OCI-M1 (cell line): Measurements from ENCODE around the gene UBE2A.

ENCODE experiments used
- DNase-seq: peaks from one replicate; lab custom pipeline; 2025; lab: John Stamatoyannopoulos, UW

The UBE2A gene

GRCh38 chrX:119574394-119575266 is at the start of gene UBE2A:
TSS of gene UBE2A (plus strand) at chrX:119574563. CDS start at chrX:119574712, 149 bp downstream.
- peak; percentile 92 for DNase-seq

- DNase-seq, result no peak
Observed at GRCh38 chrX:119529345-119530276, 44.8 kb upstream of the UBE2A start.

- DNase-seq, result no peak
Observed at GRCh38 chrX:119537487-119537886, 36.9 kb upstream of the UBE2A start.

DNA sequence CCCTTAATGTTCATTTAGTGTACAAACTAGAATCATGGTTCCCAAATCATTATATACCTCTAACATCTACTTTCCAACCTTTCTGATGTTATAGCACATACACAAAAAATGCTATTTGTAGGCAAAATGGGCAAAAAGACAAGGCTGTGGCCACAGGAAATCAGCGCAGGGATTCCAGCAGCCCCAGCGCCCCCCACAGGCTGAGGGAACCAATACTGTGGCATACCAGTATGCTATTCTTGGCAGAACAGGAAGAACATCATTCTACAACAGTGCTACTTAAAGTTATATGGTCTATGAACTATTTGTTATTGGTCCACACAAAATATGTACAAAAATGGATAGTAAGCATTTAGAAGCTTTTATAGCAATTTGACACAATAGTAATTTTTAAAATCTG is 34.5 kb upstream of the UBE2A start:
- DNase-seq, result peak; percentile 2

GRCh38 chrX:119541188-119541587 is 33.2 kb upstream of the UBE2A start:
- DNase-seq, result no peak

- no peak for DNase-seq
Observed at GRCh38 chrX:119549327-119550016, 24.9 kb upstream of the UBE2A start.

DNA sequence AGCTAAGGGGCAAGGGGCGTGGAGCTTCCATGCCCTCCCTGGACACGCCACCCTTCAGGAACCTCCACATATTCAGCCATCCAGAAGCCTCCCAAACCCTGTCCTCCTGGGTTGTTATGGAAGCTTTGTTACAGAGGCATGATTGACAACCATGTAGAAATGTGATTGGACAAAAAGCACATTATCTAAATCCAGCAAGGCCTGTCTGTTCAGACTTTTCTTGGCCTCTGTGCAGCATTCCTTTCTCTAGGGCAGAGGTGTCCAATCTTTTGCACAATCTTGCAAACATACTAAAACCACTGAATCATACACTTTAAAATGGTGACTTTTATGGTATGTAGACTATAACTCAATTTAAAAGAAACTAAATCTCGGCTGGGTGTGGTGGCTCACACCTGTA is 21.9 kb upstream of the UBE2A start:
- DNase-seq, result no peak

DNA sequence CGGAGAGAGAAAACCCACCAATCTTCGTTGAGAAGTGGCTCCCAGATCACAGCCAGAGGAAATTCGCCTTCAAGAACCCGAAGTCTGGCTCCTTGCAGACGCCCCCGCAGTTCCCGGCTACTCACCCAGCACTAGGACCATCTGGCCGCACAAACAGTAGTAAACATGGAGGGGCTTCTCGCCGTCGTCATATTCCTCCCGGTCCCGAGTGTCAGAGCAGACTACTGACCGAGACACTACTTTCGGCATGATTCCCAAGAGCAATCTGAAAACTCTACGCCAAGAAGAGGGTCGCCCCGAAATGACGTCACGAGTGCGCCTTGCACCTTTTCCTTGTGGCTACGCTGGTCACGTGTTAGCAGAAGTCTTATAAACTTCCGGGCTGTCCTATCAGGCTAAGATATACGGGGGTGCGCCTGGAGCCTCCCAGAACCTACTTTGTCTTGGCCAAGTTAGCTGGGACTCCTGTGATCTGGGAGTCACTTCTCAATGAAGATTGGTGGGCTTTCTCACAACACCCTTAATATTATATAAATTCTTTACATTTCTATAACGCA is 9.2 kb upstream of the UBE2A start, which contains the start of gene STEEP1:
STEEP1 (minus strand) TSS at position 303 of the 557 bp plus-strand sequence; CDS start at position 249, 54 bp downstream.
- DNase-seq, result peak; percentile 95

- no peak for DNase-seq
Observed at GRCh38 chrX:119570351-119570835, 4.0 kb upstream of the UBE2A start.

GRCh38 chrX:119573222-119573621 is 1.1 kb upstream of the UBE2A start:
- peak; percentile 21 for DNase-seq

DNA sequence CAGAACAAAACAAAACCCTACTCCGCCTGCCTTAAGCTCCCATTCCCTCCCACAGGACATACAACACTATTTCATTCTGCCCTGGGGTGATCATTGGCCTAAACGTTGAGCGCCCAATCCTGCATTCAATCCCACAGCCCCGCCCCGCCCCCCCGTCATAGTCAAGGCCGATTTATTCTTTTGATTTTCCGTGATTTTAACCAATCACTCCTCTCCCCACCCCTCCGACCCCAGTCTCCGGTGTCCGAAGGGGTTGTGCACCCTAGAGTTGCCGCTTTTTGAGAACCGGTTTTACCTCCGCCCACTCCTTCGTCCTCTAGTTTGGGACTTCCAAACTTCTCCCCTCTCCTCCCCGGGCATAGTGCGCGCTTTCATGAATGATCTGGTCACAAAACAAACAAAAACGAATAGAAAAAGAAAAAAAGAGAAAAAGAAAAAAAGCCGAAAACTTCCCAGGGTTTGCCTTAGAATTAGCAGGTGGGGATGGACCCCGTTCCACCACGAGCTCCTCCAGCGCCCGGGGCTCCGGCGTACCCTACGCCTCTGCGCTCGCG is 446 bp upstream of the UBE2A start:
- DNase-seq, result peak; percentile 63

DNA sequence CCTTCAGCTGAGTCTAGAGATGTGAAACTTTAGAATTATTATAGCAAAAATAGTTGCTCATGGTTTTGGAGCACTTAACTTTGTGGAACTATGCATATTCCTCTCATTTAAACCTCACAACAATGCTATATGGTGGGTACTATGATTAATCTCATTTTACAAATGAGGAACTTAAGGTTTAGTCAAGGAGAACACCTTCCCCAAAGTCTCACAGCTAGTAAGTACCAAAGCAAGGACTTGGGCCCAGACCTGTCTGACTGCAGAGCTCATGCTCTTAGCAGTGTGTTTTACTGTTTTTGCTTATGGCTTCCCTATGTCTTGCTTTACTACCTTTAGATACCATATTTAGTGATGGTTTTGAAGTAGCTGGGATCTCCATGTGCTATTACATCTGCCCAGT is 5.1 kb downstream of the UBE2A start:
- DNase-seq, result no peak

- no peak for DNase-seq
Observed at GRCh38 chrX:119583431-119584059, 9.2 kb downstream of the UBE2A start.

DNA sequence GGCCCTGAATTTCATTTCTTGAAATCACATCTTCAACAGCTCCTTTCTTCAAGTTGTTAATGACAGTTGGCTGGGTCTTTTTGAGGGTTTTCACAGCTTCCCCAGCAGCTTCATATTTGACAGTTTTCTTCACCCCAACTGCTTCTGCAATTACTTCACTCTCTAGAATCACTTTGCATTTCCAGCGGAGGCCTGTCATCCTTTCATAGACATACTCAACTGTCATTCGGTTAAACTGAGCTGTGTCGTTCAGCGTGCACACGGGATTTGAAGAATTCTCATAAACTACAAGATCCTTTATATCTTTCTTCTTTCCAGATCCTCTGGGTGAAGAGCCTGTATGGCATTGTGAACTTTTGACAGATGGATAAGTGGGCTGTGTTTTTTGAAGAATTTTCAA is 15.4 kb downstream of the UBE2A start:
- no peak for DNase-seq

GRCh38 chrX:119602701-119603255 is 28.4 kb downstream of the UBE2A start:
- no peak for DNase-seq

GRCh38 chrX:119604766-119605463 is 30.6 kb downstream of the UBE2A start:
- DNase-seq, result no peak

DNA sequence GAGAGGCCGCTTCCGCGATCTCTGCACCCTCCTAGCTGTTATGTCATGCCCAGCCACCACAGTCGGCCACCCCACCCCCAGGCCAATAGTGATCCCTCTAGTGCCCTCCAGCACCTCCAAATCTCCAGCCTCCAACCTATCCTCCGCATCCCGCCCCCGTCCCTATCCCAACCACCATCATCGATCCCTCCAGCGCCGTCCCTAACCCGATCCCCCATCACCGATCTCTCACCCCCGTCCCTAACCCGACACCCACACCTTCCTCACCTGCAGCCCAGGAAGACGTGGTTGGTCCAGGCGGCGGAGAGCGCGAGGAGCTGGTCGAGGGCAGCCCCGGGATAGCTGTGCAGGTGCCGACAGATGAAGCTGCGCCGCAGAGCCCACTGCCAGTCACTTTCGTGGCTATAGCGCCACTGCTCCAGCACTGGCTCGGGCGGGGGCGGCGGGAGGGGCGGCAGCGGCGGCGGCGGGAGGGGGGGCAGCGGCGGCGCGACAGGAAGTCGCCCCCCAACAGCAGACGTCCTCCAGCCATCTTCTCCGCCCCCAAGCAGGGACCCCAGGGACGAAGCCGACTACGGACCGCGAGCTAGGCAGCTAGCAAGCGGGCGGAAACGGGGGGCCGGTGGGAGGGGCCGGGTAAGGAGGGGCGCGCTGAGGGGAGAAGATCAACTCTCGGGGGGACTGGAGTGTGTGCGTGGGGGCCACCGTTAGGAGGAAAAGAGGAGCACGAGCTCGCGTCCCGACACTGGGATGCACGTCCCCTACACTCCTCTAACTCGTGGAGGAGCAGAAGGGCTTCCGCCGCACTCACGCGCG is 31.3 kb downstream of the UBE2A start:
- DNase-seq, result peak; percentile 28

- DNase-seq, result peak; percentile 96
Observed at GRCh38 chrX:119606280-119607017, 32.1 kb downstream of the UBE2A start, which contains the start of gene NKRF. TSS of gene NKRF (minus strand) at chrX:119606424.
